Choroid plexus epithelial cell (primary cell): Measurements from ENCODE around the gene ARHGAP24.

Experiments used
- DNase-seq: peaks from one replicate; pipeline ENCODE4 v3.0.0-alpha.2; 2010; ENCODE audit warnings: low read depth
- H3K4me3 ChIP-seq: 2 replicates; pipeline ENCODE4 v1.5.1; 2011; ENCODE audit warnings: low read depth, mild to moderate bottlenecking, control low read depth, low read length, moderate library complexity
- CTCF ChIP-seq: conservative IDR thresholded peaks from 2 replicates; pipeline ENCODE4 v1.5.1; 2011; ENCODE audit warnings: low read depth, mild to moderate bottlenecking, control low read depth, inconsistent platforms, low read length, moderate library complexity

Gene ARHGAP24

GRCh38 chr4:85508654-85509053, 33.7 kb downstream of the ARHGAP24 start:
- DNase-seq: no peak
- no peak for TF ChIP-seq CTCF
- H3K4me3 ChIP-seq: no peak overlapping the region

GRCh38 chr4:85509882-85510631, 35.1 kb downstream of the ARHGAP24 start:
- no peak for TF ChIP-seq CTCF
- no peak for DNase-seq

GRCh38 chr4:85510632-85510984, 35.7 kb downstream of the ARHGAP24 start:
- no peak for TF ChIP-seq CTCF
- DNase-seq: no peak
- no peak overlapping the region for H3K4me3 ChIP-seq

More at GRCh38 chr4:85509882-85510631, 35.1 kb downstream of the ARHGAP24 start:
- no peak overlapping the region for H3K4me3 ChIP-seq

- DNase-seq: no peak
- H3K4me3 ChIP-seq: no peak overlapping the region
- no peak for TF ChIP-seq CTCF
These were observed 37.7 kb downstream of the ARHGAP24 start for GRCh38 chr4:85512446-85513205.

- H3K4me3 ChIP-seq: no peak overlapping the region
- TF ChIP-seq CTCF: no peak
- peak; percentile 12 for DNase-seq
These were observed 39.2 kb downstream of the ARHGAP24 start for GRCh38 chr4:85514117-85514516.

- peak; percentile 2 for DNase-seq
- H3K4me3 ChIP-seq: no peak overlapping the region
- TF ChIP-seq CTCF: no peak
These were observed 39.8 kb downstream of the ARHGAP24 start for GRCh38 chr4:85514783-85515182.
